Measurements from ENCODE around the gene TBC1D16. TPM values are rescaled to one million over a fixed set of nuclear protein-coding genes. Genes with fewer than 3 reads are reported as not detected.

Gene TBC1D16
- total and polyA plus RNA-seq, 2 donors (not counting 1 experiment from before 2014, with no cell fraction given) = 8.3 to 30.4 TPM

DNA sequence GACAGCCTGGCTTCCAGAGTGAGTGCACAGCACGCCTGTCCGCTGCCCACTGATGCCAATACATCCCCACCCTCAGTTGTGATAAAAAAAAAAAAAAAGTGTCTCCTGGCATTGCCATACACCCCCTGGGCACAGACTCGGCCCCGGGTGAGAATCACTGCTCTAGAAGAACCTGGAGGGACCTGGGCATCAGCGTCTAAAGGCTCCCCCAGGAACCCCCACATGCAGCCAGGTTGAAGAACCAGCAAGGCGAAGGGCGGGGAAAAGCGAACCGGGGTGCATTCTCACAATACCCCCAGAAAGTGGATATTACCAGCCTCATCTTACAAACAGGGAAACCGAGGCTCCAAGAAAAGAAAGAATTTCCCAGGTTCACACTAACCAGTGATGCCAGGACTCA lies 27.7 kb downstream of the TBC1D16 start:
- H3K9ac ChIP-seq (ENCODE audit: insufficient read depth, low read length) = no peak overlapping the region
- no peaks in the 10 kb centered on the region for H3K79me2 ChIP-seq (ENCODE audit: control insufficient read depth, insufficient read depth, low read length)
- no peaks in the 10 kb centered on the region for H3K9me3 ChIP-seq (ENCODE audit: control insufficient read depth, insufficient read depth, low read depth, low read length)
- H2AFZ ChIP-seq (ENCODE audit: low read length) = no peak overlapping the region
- no peak for DNase-seq (ENCODE audit: low read depth in 2 of 2)
- H3K27me3 ChIP-seq (ENCODE audit: control insufficient read depth, insufficient read depth, low read length) = no peaks in the 10 kb centered on the region
- H3K4me2 ChIP-seq (ENCODE audit: extremely low read depth, insufficient read depth, low read length) = no peak overlapping the region
- no peaks in the 10 kb centered on the region for H4K20me1 ChIP-seq (ENCODE audit: control insufficient read depth, extremely low read depth, insufficient read depth, low read length)
- H3K36me3 ChIP-seq (ENCODE audit: control insufficient read depth, insufficient read depth, low read length) = peaks cover 3% of the 10 kb centered on the region
- no peaks in the 10 kb centered on the region for H3K4me1 ChIP-seq (ENCODE audit: control insufficient read depth, extremely low read depth, insufficient read depth, low read length)
- TF ChIP-seq, protein P1, sequence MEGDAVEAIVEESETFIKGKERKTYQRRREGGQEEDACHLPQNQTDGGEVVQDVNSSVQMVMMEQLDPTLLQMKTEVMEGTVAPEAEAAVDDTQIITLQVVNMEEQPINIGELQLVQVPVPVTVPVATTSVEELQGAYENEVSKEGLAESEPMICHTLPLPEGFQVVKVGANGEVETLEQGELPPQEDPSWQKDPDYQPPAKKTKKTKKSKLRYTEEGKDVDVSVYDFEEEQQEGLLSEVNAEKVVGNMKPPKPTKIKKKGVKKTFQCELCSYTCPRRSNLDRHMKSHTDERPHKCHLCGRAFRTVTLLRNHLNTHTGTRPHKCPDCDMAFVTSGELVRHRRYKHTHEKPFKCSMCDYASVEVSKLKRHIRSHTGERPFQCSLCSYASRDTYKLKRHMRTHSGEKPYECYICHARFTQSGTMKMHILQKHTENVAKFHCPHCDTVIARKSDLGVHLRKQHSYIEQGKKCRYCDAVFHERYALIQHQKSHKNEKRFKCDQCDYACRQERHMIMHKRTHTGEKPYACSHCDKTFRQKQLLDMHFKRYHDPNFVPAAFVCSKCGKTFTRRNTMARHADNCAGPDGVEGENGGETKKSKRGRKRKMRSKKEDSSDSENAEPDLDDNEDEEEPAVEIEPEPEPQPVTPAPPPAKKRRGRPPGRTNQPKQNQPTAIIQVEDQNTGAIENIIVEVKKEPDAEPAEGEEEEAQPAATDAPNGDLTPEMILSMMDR (conservative IDR thresholded peaks at IDR 0.05 in 1 of 2, IDR thresholded peaks at IDR 0.05 in 1 of 2; ENCODE audit: low read depth in 1 of 2, low read length in 2 of 2) = no peak
- TF ChIP-seq EZH2 (IDR thresholded peaks at IDR 0.05; ENCODE audit: low read length, missing control alignments) = no peak
- no peak overlapping the region for H3K27ac ChIP-seq (ENCODE audit: insufficient read depth, low read length)
- H3K4me3 ChIP-seq (replicated peaks in 1 of 4; ENCODE audit: control extremely low read depth in 1 of 4, insufficient read depth in 1 of 4, low read depth in 3 of 4, low read length in 4 of 4) = no peak overlapping the region

DNA sequence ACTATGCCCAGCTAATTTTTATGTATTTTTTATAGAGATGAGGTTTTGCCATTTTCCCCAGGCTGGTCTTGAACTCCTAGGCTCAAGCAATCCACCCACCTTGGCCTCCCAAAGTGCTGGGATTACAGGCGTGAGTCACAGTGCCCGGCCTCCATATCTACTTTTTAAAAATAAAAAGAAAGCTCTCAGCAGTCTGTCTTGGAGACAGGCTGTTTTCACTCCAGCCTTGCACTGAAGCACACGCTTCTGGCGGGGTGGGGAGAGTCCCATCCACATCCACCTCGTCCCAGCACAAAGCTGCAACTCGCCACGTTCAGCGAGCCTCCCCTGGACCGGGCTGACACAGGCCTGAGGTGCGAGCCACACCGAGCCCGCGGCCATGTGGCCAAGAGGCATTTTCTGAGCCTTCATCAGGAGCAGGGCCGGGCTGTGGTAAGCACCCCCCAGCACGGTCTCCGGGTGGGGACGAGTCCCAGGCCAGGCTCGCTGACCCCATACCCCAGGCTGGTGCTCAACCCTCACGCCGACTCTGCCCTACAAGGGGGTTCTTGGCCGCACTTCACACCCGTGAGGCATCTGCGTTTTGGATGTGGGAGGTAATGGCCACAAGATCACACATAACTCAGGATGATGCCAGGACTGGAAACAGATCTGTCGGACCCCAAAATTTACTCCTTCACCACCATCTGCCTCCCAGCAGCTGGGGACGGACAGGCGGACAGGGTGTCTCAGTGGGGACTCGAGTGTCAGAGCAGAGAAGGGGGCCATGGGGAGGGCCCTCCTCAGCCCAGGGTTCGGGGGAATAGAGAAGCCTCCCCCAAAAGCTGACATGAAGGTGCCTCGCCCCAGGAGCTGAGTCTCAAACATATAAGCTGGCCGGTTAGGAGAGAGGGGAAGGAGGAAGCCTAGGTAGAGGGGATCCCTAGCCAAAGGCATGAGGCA lies 28.6 kb downstream of the TBC1D16 start:
- H4K20me1 ChIP-seq (ENCODE audit: control insufficient read depth, extremely low read depth, insufficient read depth, low read length) = no peaks in the 10 kb centered on the region

DNA sequence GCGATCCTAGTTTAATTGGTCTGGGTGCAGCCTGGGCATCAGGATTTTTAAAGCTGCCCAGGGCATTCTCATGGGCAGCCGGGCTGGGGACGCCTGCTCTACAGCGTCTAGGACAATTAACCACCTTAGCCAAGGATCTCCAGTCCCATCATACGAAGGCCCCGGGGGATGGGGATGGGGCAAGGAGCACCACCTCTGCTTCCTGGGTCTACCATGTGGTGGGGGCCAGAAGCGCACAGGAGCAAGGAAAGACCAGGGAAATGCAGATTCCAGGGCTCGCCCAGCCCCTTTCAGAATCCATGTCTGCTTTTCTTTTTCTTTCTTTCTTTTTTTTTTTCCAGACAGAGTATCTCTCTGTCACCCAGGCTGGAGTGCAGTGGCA lies 29.3 kb downstream of the TBC1D16 start:
- Histone ChIP-seq H3K4me3 (replicated peaks in 1 of 4; ENCODE audit: control extremely low read depth in 1 of 4, insufficient read depth in 1 of 4, low read depth in 3 of 4, low read length in 4 of 4) (no peak overlapping the region), H3K9ac (ENCODE audit: insufficient read depth, low read length) (no peak overlapping the region), H2AFZ (ENCODE audit: low read length) (no peak overlapping the region), H4K20me1 (ENCODE audit: control insufficient read depth, extremely low read depth, insufficient read depth, low read length) (no peaks in the 10 kb centered on the region), H3K27ac (ENCODE audit: insufficient read depth, low read length) (no peak overlapping the region), H3K79me2 (ENCODE audit: control insufficient read depth, insufficient read depth, low read length) (no peaks in the 10 kb centered on the region), H3K36me3 (ENCODE audit: control insufficient read depth, insufficient read depth, low read length) (peaks cover 3% of the 10 kb centered on the region), H3K4me1 (ENCODE audit: control insufficient read depth, extremely low read depth, insufficient read depth, low read length) (no peaks in the 10 kb centered on the region), H3K27me3 (ENCODE audit: control insufficient read depth, insufficient read depth, low read length) (no peaks in the 10 kb centered on the region), H3K4me2 (ENCODE audit: extremely low read depth, insufficient read depth, low read length) (no peak overlapping the region), H3K9me3 (ENCODE audit: control insufficient read depth, insufficient read depth, low read depth, low read length) (no peaks in the 10 kb centered on the region)
- no peak for DNase-seq (ENCODE audit: low read depth in 2 of 2)
- TF ChIP-seq EZH2 (IDR thresholded peaks at IDR 0.05; ENCODE audit: low read length, missing control alignments) = no peak
- TF ChIP-seq, protein P1 (conservative IDR thresholded peaks at IDR 0.05 in 1 of 2, IDR thresholded peaks at IDR 0.05 in 1 of 2; ENCODE audit: low read depth in 1 of 2, low read length in 2 of 2) = no peak

More for the DNA sequence above, 28.6 kb downstream of the TBC1D16 start:
- Histone ChIP-seq H3K36me3 (ENCODE audit: control insufficient read depth, insufficient read depth, low read length) (peaks cover 3% of the 10 kb centered on the region), H3K4me2 (ENCODE audit: extremely low read depth, insufficient read depth, low read length) (no peak overlapping the region), H3K4me1 (ENCODE audit: control insufficient read depth, extremely low read depth, insufficient read depth, low read length) (no peaks in the 10 kb centered on the region), H3K9ac (ENCODE audit: insufficient read depth, low read length) (no peak overlapping the region), H3K79me2 (ENCODE audit: control insufficient read depth, insufficient read depth, low read length) (no peaks in the 10 kb centered on the region), H3K9me3 (ENCODE audit: control insufficient read depth, insufficient read depth, low read depth, low read length) (no peaks in the 10 kb centered on the region), H2AFZ (ENCODE audit: low read length) (no peak overlapping the region), H3K27ac (ENCODE audit: insufficient read depth, low read length) (no peak overlapping the region), H3K4me3 (replicated peaks in 1 of 4; ENCODE audit: control extremely low read depth in 1 of 4, insufficient read depth in 1 of 4, low read depth in 3 of 4, low read length in 4 of 4) (no peak overlapping the region), H3K27me3 (ENCODE audit: control insufficient read depth, insufficient read depth, low read length) (no peaks in the 10 kb centered on the region)
- no peak for DNase-seq (ENCODE audit: low read depth in 2 of 2)
- no peak for TF ChIP-seq EZH2 (IDR thresholded peaks at IDR 0.05; ENCODE audit: low read length, missing control alignments)
- TF ChIP-seq, protein P1 (conservative IDR thresholded peaks at IDR 0.05 in 1 of 2, IDR thresholded peaks at IDR 0.05 in 1 of 2; ENCODE audit: low read depth in 1 of 2, low read length in 2 of 2) = no peak
